Stimulated activated CD4-positive, alpha-beta T cell treated with anti-CD3 and anti-CD28 coated beads, Interleukin-4, amount 100 ng/mL, for 24 hours (primary cell): ENCODE measurements around the gene RFTN1.

ENCODE experiments used
- DNase-seq: peaks from one replicate; pipeline ENCODE4 v3.0.0-alpha.2; 2020

RFTN1 gene, protein sequence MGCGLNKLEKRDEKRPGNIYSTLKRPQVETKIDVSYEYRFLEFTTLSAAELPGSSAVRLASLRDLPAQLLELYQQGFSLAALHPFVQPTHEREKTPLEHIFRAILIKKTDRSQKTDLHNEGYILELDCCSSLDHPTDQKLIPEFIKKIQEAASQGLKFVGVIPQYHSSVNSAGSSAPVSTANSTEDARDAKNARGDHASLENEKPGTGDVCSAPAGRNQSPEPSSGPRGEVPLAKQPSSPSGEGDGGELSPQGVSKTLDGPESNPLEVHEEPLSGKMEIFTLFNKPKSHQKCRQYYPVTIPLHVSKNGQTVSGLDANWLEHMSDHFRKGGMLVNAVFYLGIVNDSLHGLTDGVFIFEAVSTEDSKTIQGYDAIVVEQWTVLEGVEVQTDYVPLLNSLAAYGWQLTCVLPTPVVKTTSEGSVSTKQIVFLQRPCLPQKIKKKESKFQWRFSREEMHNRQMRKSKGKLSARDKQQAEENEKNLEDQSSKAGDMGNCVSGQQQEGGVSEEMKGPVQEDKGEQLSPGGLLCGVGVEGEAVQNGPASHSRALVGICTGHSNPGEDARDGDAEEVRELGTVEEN

DNA sequence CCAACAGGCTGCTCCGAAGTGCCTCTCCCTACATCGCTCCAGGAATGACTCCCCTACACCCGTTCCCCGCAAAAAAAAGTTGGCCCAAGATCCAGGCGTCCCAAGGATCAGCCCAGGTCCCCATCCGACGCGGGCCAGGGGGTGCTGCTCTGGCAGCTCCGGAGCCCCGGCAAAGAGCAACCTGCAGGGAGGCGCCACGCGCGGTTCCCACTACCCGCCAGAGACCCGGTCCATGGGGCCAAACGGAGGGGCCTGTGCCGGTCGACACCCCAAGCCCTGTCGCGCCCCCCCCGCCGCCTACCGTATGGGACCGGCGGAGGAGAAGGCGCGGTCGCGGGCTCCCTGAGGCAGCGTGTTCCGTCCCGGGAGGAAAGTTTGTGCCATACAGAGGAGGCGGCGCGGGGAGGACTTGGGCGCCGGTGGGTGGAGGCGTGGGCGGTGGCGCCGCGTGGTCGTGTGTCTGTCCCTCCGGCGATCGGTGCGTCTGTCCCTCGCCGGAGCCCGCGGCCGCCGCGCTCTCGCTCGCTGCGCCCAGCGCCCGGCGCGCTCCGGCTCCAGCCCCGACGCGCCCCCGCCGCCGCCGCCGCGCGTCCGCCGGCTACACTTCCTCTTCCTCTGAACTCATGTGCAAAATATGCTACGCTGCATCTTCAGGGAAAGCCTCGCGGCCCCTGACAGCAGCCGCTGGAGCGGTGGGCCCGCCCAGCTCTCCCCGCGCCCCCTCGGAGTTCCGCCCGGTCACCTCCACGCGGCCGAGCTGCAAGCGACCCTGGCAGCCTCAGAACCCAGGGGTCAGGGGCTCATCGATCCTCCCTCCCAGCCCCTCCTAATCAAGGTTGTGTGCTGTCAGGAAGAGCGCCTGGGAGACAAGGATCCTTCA is at the start of gene RFTN1:
TSS of gene RFTN1 (minus strand) at position 559 of the 880 bp plus-strand sequence. CDS start 19,830 bp downstream, outside the sequence.
- DNase-seq = peak; percentile 47

DNA sequence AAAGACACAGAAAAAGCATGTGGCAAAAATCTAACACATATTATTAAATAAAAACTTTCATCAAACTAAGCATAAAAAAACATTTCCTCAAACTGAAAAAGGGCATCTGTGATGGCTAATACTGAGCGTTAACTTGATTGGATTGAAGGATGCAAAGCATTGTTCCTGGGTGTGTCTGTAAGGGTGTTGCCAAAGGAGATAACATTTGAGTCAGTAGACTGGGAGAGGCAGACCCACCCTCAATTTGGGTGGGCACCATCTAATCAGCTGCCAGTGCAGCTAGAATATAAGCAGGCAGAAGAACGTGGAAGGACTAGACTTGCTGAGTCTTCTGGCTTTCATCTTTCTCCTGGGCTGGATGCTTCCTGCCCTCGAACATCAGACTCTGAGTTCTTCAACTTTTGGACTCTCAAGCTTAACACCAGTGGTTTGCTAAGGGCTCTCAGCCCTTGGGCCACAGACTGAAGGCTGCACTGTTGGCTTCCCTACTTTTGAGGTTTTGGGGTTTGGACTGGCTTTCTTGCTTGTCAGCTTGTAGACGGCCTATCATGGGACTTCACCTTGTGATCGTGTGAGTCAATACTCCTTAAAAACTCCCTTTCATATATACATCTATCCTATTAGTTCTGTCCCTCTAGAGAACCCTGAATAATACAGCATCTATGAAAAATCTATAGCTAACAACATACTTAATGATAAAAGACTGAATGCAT is 46.3 kb upstream of the RFTN1 start:
- no peak for DNase-seq

DNA sequence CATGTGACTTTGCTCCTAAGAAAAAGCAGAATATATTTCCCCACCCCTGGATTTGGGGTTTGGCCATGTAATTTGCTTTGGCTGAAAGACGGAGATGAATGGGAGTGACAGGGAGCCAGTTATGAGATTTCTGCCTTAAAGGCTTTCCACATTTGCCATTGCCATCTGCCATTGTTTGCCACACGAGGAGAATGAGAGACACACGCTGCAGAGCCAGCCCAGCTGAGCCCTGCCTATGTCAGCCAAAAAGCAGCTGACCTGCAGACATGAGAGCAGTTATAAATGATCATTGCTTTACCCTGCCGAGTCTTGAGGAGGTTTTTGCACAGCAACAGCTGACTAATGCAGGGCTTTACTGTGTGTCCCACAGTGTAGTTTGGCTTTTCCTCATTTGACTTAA is 40.6 kb upstream of the RFTN1 start:
- no peak for DNase-seq

DNA sequence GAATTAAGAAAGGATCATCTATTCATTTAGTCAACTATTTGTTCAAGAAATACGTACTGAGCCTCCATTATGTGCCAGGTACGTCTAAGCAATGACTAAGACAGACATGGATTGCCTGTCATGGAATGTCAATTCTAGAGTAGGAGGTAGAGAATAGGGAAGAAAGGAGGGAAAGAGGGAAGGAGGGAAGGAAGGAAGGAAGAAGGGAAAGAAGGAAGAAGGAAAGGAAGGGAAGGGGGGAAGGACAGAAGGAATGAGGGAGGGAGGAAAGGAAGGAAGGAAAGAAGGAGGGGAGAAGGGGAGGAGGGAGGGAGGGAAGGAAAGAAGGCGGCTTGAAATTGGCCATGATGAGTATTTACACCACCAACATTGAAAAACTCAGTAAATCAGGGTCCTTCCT is 39.3 kb upstream of the RFTN1 start:
- no peak for DNase-seq

DNA sequence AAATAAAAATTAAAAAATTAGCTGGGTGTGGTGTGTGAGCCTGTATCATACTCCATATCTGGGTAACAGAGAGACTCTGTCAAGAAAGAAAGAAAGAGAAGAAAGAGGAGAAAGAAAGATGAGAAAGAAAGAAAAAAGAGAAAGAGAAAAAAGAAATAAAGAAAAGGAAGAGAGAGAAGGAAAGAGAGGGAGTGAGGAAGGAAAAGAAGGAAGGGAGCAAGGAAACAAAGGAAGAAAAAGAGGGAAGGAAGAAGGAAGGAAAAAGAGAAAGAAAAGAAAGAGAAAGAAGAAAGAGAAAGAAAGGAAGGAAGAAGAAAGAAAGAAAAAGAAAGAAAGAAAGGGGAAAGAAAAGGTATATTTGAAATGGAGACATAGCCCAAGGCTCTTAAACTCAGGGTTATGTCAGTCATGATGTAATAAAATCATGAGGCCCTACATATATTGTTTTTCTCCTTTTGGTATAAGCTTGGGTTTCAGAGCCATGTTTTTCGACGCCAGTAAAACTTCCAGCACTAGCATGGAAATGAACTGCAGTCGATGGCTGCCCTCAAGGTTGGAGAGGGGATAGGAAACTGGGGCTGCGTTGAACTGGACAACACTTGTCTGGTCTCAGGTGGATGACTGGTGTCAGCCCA is 38.0 kb upstream of the RFTN1 start:
- no peak for DNase-seq

DNA sequence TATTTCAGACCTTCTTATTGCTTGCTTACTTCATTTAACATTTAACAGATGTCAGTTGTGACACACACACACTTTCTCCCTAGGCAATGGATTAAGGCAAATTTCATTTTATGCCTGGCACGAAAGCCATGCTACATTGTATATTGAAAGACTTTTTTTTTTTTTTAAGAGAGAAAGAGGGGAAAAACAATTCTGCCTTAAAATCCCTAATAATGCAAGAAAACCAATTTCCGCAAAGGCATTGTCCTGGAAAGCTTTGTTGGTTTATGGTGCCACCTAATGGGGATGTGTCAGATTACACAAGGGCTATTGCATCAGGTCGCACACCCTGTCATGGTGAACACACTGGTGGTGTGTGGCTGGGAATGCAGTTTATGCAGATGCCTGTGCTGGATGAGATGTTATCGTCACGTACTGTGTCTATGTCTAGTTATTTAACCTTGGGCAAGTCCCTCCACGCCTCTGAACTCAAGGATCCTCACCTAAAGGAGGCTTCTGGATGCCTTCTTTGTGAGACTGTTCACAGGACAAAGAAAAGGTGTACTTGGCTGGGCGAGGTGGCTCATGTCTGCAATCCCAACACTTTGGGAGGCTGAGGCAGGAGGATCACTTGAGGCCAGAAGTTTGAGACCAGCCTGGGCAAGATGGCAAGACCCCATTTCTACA is 37.3 kb upstream of the RFTN1 start:
- peak; percentile 85 for DNase-seq

DNA sequence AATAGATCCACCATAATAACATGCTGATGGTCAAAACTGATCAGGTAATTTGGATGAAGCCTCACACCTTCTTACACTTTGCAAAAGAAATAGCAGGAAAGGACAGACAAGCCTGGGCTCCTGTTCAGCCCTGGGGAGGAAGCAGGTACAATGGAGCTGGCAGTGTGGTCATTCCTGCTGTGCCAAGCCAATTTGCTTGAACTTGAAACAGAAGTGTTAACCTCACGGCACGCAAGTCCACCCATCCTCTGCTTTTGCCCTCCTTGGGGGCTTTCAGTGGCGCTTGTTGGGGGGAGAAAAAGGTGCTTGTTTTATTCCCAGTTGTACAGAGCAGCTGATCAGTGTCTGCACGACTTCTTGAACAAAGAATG is 36.8 kb upstream of the RFTN1 start:
- DNase-seq = no peak

DNA sequence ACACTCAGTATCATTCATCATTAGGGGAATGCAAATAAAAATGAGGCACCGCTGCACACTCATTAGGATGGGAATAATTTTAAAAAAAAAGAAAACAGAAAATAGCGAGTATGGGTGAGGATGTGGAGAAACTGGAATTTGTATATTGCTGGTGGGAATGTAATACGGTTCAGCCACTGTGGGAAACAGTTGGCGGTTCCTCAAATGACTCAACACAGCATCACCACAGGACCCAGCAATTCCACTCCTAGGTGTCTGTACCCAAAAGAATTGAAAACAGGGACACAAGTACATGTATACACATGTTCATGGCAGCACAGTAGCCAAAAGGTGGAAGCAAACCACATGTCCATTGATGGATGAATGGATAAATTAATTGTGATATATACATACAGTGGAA is 35.2 kb upstream of the RFTN1 start:
- no peak for DNase-seq

DNA sequence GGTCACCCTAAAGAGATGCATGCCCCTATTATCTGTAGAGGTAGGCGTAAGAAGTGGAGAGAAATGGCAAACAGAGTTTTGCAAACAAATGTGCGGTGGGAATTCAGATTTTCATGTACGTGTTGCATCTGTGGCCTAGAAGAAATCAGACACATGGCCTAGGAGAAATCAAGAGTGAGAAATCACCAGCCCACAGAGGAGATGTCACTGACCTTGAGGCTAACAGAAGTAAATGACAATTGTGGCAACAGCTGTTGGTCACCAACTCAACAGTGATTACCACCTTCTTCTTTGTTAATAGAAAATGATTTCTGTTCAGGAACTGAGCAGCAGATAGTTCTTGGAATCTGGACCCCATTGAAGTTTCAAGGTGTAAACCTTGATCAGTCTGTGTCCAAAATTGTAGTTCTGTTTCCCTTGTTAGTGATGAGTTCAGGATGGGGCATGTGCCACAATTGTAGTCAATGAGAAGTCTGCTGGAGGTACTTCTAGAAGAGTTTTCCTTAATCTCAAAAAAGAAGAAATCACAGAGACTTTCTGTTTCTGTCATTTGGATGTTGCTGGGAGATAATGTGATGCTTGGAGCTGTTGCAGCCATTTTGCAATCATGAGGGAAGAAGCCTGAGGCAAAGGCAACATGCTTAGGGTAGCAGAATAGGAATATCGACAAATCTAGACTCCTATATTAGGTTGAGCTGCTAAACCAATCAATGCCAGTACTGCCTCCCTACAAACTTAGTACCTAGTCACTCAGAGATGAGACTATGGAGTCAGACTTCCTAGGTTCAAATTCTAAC is 34.3 kb upstream of the RFTN1 start:
- no peak for DNase-seq

DNA sequence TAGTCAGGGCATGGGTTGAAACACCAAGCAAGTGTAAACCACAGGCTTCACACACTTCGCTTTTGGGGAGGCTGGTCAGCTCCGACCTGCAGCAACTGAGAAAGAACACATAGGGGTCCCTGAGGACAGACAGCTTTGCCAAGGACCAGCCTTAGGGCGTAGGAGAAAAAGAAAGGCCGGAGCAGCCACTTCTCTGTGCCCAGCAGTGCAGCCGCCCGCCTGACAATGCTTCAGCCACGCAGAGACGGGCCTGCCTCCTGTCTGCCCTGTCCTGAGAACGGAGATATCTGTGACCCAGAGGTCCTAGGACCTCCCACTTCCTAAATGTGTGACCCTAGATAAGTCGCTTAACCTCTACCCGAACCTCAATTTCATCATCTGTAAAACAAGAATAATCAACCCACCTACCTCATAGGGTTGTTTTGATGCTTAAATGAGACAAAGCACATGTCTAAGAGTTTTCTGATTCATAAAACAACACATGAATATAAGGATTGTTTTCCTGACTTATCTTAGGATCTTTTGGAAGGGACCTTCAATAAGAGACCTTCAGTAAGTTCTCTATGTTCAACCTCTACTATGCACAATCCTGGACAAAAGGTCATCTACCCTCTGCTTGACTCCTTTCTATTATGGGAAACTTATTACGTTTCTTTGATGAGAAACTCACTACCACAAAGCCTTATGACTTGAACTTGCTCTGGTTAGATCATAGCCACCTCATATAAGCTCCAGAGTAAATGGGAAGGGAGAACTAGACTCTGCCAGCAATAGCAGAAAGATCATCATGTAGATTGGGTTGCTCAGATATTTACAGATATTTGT is 32.9 kb upstream of the RFTN1 start:
- no peak for DNase-seq

DNA sequence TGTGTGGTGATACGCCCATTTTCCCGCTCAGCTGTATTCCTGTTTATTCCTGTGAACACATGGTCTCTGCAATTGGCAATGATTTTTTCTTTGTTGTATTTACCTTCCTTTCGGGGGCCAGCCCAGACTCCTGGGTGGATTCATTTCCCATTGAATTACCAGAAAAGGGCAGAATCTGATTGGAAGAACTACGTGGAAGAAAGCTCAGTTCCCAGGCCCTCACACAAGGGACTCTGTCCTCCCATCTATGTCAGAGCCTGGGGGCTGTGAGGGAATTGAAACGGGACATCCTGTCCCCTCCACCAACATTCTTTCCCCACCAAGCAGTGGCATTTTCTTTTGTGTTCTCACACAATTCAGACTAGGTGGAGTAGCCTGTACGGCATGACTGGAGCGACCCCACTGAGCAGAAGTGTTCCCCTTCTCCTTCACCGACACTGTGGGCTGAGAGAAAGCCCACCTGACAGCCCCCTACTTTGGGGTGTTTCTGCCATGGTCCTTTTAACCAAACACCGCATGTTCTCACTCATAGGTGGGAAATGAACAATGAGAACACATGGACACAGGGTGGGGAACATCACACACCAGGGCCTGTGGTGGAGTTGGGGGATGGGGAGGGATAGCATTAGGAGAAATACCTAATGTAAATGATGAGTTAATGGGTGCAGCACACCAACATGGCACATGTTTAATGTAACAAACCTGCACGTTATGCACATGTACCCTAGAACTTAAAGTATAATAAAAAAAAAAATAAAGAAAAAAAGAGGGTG is 32.1 kb upstream of the RFTN1 start:
- DNase-seq = no peak

DNA sequence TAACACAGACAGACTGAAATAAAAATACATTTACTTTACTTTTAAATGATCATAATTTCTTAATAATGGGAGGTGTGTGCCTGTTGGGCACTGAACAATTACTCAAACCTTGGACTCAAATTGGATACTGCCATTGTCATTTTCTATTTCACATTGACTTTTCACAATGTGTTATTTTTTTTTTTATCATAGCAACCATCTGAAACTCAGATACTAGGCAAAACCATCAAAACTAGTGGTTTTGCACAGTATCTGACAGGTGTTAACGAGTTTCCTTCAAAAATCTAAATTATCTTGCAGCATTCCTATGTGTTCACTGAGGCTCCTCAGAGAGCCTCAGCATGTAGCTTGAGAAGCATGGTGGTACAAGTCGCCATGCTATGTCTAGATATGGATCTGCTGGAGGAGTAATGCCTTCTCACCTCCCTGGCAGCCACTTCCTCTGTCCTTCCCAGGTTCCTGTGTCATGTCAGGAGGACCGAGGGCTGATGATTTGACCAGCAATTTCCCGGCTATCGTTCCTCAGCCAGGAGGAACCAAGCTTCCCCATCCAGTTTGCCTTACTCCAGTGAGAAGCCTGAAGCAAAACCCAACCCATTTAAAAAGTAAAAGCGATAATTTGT is 29.9 kb upstream of the RFTN1 start:
- no peak for DNase-seq

DNA sequence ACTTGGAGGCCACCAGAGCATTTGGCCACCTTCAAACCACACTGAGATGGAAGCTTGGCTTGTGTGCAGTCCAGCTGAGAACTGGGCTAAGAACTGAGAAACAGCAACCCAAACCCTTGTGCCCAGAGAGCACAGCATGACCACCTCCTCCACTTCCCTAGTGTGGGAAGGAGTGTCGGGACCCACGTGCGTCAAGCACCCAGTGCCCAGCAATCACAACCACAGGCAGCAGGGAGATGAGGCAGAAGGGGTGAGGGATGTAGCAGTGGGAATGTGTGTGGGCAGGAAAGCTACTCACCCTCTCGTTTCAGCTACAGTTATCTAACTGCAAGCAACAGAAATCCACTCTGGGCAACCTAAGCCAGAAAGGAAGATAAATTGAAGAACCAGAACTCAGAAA is 25.0 kb upstream of the RFTN1 start:
- no peak for DNase-seq

DNA sequence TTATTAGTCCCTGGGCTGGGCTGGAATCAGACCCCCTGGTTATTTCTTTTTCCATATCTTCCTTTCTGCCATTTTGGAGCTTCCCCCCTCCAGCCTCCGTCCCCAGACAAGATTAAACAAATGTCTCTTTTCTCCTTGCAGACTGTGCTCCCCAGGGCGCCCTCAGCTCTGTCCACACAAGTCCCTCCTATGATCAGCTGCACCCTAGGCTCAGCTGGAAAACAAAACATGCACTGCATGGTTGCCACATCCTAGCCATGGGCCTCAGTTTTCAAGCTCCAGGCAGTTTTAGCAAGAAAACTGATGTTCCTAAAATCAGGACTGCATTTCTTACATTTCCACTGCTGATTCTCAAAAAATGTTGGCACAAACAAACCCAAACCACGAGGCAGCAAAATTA is 23.5 kb upstream of the RFTN1 start:
- no peak for DNase-seq

DNA sequence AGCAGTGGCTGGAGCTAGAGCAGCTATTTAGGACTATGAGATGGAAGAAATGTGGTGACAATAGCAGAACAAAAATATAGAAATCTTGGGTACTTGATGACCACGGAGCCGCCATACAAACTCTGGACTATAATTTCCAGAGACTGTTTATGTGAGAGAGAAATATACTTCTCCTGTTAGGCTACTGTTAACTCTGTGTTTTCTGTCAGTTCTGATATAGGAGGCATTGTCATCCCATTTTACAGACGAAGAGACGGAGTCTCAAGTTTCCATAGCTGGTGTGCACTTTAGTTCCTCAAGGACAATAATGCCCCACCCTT is 22.8 kb upstream of the RFTN1 start:
- DNase-seq = no peak

DNA sequence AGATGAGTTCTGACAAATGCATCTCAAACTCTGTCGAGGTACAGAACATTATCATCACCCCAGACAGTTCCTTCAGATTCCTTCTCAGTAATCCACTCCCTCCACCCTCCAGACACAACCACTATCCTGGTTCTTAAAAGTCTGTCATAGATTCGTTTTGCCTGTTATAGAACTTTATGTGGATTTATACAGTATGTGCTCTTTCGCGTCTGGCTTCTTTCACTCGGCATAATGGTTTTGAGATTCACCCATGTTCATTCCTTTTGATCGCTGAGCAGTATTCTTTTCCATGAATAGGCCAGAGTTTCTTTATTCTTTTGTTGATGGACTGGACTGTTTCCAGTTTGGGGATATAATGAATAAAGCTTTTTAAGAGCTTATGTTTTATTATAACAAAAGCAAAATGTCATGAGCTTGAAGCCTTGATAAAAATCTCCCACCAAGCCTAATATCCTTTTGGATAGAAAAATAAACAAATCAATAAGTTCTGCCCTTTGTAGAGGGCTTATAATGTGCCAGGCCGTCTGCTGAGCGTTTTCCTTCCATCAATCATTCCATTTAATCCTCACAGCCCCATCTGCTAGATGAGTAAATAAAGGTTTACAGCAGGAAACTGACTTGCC is 21.3 kb upstream of the RFTN1 start:
- no peak for DNase-seq

DNA sequence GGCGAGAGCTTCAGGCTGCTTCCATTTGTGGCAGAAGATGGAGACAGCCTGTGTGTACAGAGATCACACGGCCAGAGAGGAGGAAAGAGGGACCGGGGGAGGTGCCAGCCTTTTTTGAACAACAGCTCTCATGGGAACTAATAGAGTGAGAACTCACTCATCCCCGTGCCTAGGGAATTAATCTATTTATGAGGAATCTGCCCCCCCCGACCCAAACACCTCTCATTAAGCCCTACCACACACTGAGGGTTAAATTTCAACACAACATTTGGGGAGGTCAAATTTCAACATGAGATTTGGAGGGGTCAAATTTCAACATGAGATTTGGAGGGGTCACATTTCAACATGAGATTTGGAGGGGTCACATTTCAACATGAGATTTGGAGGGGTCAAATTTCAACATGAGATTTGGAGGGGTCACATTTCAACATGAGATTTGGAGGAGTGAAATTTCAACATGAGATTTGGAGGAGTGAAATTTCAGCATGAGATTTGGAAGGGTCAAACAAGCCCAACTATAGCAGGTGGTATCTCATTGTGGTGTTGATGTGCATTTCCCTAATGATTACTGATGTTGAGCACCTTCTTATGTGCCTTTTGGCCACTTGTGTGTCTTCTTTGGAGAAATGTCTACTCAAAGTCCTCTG is 20.6 kb upstream of the RFTN1 start:
- DNase-seq = no peak

DNA sequence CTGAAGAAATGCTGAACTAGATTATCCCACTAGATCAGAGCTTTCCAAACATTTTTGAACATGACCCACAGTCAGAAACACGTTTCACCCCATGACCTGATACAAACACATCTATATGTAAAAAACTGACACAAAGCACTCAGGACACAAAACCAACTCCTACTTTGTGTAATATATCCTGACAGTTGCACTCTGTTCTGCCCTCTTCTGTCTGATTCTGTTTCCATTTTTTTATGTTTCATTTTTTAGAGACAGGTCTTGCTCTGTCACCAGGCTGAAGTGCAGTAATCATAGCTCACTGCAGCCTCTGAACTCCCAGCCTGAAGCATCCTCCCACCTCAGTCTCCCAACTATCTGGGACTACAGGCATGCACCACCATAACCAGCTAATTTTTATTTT is 15.8 kb upstream of the RFTN1 start:
- no peak for DNase-seq
